ENCODE measurements around the gene SMYD3.
"Not testable (repeated sequence)": the region's sequence is repeated elsewhere in the genome, so short reads cannot be mapped to it uniquely, and the experiment has no call there.

The SMYD3 gene

DNA sequence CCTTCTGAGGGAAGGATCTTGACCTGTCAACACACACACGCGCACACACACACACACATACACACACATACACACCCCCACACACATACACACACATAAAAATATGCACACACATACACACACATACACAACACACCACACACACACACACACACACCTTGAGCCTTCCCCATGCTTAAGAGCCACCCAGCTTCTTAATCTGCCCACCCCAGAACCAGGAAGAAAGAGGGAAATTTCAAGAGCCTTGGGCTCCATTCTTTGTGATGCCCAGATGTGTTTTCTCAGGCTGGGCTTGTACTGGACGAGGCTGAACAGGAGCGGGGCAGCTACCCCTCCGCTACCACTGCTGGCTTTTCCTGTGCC lies 708.7 kb downstream of the SMYD3 start:
- in situ Hi-C loops (cut with MboI; ENCODE audit: low sequenced_read_pairs), result no loop called here

GRCh38 chr1:245797592-245798348 lies 709.3 kb downstream of the SMYD3 start:
- in situ Hi-C loops (cut with MboI; ENCODE audit: low sequenced_read_pairs), result no loop called here

- in situ Hi-C loops (cut with MboI; ENCODE audit: low sequenced_read_pairs), result no loop called here
Observed at GRCh38 chr1:245791410-245792312, 715.4 kb downstream of the SMYD3 start.

DNA sequence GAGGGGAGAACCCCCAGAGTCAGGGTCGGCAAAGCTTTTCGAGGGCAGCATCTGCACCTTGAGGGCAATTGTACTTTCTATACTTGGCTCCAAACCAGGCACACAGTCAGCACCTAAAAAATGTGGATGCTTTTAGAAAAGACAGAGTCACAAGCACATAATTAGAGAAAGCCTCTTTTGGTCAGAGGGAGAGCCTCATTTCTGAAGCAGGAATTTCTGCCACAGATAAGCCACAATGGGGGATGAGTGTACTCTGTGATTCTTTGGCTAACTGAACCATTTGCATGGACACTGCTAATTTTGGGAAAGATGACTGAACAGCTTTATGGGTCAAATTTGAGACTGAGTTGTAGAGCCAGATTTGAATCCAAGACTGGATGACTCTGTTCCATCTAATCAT lies 716.6 kb downstream of the SMYD3 start:
- in situ Hi-C loops (cut with MboI; ENCODE audit: low sequenced_read_pairs), result no loop called here

- in situ Hi-C loops (cut with MboI; ENCODE audit: low sequenced_read_pairs), result no loop called here
Observed at GRCh38 chr1:245788886-245789285, 718.2 kb downstream of the SMYD3 start.

GRCh38 chr1:245788269-245788668 lies 718.8 kb downstream of the SMYD3 start:
- in situ Hi-C loops (cut with MboI; ENCODE audit: low sequenced_read_pairs), result no loop called here

GRCh38 chr1:245786948-245787347 lies 720.1 kb downstream of the SMYD3 start:
- in situ Hi-C loops (cut with MboI; ENCODE audit: low sequenced_read_pairs), result no loop called here

GRCh38 chr1:245779797-245780755 lies 727.0 kb downstream of the SMYD3 start:
- in situ Hi-C loops (cut with MboI; ENCODE audit: low sequenced_read_pairs), result no loop called here

DNA sequence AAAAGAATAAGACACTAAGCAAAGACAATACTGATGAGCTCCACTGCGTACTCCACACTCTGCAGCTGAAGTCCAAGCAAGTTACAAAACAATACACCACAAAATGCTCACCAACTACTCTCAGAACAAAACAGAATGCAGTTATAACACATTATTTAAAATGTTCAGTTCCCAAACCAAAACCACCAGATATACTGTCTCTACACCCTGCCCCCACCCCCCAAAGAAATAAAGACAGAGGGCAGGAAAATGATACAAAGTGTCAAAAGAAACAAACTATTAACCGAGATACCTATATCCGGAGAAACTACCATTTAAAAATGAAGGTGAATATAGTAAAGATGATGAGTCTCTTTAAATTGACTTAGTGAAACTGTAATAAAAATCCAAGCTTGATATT lies 729.3 kb downstream of the SMYD3 start:
- in situ Hi-C loops (cut with MboI; ENCODE audit: low sequenced_read_pairs), result no loop called here

DNA sequence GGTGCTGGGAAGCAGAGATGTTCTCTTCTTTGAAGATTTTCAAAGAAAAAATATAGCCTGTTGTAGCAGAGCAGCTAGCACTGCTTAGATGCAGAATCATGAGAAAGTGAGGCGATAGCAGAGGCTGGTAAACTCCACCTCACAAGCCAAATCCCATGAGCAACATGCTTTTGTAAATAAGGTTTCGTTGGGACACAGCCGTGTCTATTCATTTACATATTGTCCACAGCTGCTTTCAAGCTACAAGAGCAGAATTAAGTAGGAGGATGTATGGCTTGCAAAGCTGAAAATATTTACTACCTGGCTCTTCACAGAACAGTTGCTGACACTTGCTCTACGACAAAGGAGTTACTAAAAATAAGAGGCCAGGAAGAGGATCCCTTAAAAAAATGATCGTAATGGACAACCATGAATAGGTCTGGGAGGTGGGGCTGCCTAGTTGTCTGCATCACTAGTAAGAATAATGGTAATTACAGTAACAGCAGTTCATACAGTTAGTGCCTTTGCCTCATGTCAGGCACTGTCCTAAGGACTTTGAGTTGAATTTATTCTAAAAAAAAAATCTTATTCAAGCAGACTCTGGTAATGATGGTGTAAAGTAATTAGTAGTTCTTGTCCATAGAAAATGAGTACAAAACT lies 730.3 kb downstream of the SMYD3 start:
- in situ Hi-C loops (cut with MboI; ENCODE audit: low sequenced_read_pairs), result no loop called here

GRCh38 chr1:245776139-245776538 lies 730.9 kb downstream of the SMYD3 start:
- in situ Hi-C loops (cut with MboI; ENCODE audit: low sequenced_read_pairs), result no loop called here

DNA sequence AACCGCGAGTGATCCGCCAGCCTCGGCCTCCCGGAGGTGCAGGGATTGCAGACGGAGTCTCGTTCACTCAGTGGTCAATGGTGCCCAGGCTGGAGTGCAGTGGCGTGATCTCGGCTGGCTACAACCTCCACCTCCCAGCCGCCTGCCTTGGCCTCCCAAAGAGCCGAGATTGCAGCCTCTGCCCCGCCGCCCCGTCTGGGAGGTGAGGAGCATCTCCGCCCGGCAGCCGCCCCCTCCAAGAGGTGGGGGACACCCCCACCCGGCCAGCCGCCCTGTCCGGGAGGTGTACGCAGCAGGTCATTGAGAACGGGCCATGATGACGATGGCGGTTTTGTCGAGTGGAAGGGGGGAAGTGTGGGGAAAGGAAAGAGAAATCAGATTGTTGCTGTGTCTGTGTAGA lies 732.1 kb downstream of the SMYD3 start:
- in situ Hi-C loops (cut with MboI; ENCODE audit: low sequenced_read_pairs), result not testable (repeated sequence)

DNA sequence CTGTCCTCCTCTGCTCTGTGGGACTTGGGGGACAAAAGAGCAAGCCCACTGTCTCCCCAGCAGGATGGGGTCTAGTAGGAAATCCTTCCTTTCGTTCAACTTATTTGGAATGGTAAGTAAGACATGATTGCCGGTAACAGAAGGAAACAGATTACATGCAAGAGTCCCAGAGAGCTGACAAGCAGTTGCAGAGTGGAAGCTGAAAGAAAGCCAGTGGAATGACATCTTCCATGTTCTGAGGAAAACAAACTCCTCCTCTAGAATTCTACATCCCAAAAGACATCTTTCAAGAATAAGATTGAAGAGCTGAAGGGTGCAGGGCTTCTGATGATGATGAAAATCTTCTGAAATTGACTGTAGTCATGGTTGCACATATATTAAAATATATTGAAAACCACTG lies 732.9 kb downstream of the SMYD3 start:
- in situ Hi-C loops (cut with MboI; ENCODE audit: low sequenced_read_pairs), result no loop called here

DNA sequence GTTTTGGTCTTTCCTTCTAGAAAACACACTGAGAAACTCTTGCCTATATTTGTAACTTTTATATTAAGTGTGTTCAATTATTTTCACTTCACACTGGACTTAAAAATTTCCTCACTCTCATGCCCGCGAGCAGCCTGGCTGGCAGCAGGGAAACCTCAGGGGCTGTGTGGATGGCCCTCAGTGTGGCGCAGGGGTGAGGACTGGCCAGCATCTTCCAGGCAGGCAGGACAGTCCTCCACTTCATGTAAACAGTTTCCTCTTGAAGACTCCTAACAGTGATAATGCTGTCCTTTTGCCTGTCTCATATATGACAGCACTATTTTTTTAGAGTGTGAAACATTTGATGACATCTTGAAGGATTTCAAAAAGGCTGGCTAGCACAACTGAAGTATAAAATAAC lies 733.7 kb downstream of the SMYD3 start:
- in situ Hi-C loops (cut with MboI; ENCODE audit: low sequenced_read_pairs), result no loop called here

GRCh38 chr1:245772739-245773138 lies 734.3 kb downstream of the SMYD3 start:
- in situ Hi-C loops (cut with MboI; ENCODE audit: low sequenced_read_pairs), result no loop called here

GRCh38 chr1:245772325-245772724 lies 734.8 kb downstream of the SMYD3 start:
- in situ Hi-C loops (cut with MboI; ENCODE audit: low sequenced_read_pairs), result no loop called here

- in situ Hi-C loops (cut with MboI; ENCODE audit: low sequenced_read_pairs), result no loop called here
Observed at GRCh38 chr1:245771511-245772281, 735.4 kb downstream of the SMYD3 start.

GRCh38 chr1:245770156-245770555 lies 736.9 kb downstream of the SMYD3 start:
- in situ Hi-C loops (cut with MboI; ENCODE audit: low sequenced_read_pairs), result no loop called here

DNA sequence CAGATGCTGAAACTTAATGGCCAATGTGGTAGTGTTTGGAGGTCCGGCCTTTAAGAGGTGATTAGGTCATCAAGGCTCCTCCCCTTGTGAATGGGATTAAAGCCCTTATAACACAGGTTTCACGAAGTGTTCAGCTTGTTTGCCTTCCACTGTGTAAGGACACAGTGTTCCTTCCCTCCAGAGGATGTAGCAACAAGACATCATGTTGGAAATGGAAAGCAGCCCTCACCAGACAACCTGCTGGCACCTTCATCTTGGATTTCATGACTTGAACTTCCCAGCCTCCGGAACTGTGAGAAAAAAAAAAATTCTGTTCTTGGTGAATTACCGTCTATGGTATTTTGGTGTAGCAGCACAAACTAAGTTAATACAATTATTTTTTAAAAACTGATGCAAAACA lies 738.5 kb downstream of the SMYD3 start:
- in situ Hi-C loops (cut with MboI; ENCODE audit: low sequenced_read_pairs), result no loop called here
